ENCODE measurements around the gene STON2. TPM values are rescaled to one million over a fixed set of nuclear protein-coding genes. Genes with fewer than 3 reads are reported as not detected.

STON2 gene
- polyA plus RNA-seq, 2 of the 4 experiments (the other 2 are of a cell fraction): 0.53 to 1.3 TPM

DNA sequence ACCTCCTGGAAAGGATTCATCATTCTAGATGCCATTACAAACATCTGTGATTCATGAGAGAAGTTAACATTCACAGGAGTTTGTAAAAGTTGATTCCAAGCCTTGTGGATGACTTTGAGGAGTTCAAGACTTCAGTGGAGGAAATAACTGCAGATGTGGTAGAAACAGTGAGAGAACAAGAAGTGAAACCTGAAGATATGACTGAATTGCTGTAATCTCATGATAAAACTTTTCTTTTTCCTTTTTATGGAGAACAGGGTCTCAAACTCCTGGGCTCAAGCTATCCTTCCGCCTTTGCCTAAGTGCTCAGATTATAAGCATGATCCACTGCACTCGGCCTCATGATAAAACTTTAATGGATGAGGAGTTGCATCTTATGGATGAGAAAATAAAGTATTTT lies 114.9 kb downstream of the STON2 start:
- Histone ChIP-seq H3K4me3 (no peak overlapping the region), H3K4me2 (no peak overlapping the region), H3K9me3 (no peaks in the 10 kb centered on the region), H3K27ac (no peak overlapping the region), H3K4me1 (no peaks in the 10 kb centered on the region)
- 56% methylated on average over 2 of the region's 2 CpGs for WGBS (ENCODE audit: missing lambda C conversion rate)
- FAIRE-seq: no peak
- ChIA-PET POLR2A (no interaction called here), CTCF (no interaction called here)
- TF ChIP-seq MAFK (IDR thresholded peaks at IDR 0.05; ENCODE audit: partially characterized antibody): no peak
- TF ChIP-seq, protein P1, sequence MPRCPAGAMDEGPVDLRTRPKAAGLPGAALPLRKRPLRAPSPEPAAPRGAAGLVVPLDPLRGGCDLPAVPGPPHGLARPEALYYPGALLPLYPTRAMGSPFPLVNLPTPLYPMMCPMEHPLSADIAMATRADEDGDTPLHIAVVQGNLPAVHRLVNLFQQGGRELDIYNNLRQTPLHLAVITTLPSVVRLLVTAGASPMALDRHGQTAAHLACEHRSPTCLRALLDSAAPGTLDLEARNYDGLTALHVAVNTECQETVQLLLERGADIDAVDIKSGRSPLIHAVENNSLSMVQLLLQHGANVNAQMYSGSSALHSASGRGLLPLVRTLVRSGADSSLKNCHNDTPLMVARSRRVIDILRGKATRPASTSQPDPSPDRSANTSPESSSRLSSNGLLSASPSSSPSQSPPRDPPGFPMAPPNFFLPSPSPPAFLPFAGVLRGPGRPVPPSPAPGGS (IDR thresholded peaks at IDR 0.05): no peak
- ATAC-seq: no peak
- no peak for DNase-seq (ENCODE audit: low read depth in 1 of 2, low spot score in 1 of 2)

DNA sequence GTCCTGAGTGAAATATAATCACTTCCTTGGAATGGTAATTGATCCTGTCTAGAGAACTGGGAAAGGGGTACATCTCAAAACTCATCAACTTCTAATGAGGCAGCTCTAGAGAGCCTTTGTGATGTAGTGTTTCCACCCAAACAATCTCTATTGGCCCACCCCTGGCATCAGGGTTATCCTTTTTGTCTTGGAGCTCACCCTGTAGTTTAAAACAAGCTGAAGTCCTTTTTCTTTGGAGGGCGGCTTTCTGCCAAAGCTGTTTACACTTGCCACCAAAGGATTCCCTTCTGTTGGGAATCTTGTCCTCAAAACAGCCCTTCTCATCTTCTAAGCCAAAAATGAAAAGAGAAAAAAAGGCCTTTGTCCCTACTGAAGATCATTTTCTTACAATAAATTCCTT lies 118.8 kb downstream of the STON2 start:
- no peak overlapping the region for H3K27ac ChIP-seq
- DNase-seq (ENCODE audit: low read depth in 1 of 2, low spot score in 1 of 2): no peak
- no peak for TF ChIP-seq ELK1 (IDR thresholded peaks at IDR 0.05; ENCODE audit: low read depth, low read length)
- no peak for TF ChIP-seq NFE2L2 (conservative IDR thresholded peaks at IDR 0.05; ENCODE audit: low read length)
- TF ChIP-seq FOSB (CRISPR knock-in tag; IDR thresholded peaks at IDR 0.05): no peak
- TF ChIP-seq HEYL (CRISPR knock-in tag; IDR thresholded peaks at IDR 0.05): no peak
- no peak for TF ChIP-seq EHF (CRISPR knock-in tag; IDR thresholded peaks at IDR 0.05)
- no peak for TF ChIP-seq CEBPB (IDR thresholded peaks at IDR 0.05)
- no peak for TF ChIP-seq ESRRA (IDR thresholded peaks at IDR 0.05; ENCODE audit: borderline replicate concordance, low read length)
- TF ChIP-seq KDM1A (IDR thresholded peaks at IDR 0.05; ENCODE audit: low read depth): no peak
- TF ChIP-seq KDM5A (IDR thresholded peaks at IDR 0.05): no peak
- ChIA-PET POLR2A (no interaction called here), CTCF (interaction anchor here (1.1 to 1.2 kb wide), 2 partner anchors 12 to 183 kb away, joined by 3 to 5 read pairs; no protein-coding TSS in a partner anchor)
- no peaks in the 10 kb centered on the region for H3K9me3 ChIP-seq
- WGBS (ENCODE audit: missing lambda C conversion rate): 89% methylated on average over 1 of the region's 1 CpG
- H3K4me1 ChIP-seq: no peaks in the 10 kb centered on the region
- ATAC-seq: no peak
- H3K4me3 ChIP-seq: no peak overlapping the region
- H3K4me2 ChIP-seq: no peak overlapping the region
- no peak for FAIRE-seq

DNA sequence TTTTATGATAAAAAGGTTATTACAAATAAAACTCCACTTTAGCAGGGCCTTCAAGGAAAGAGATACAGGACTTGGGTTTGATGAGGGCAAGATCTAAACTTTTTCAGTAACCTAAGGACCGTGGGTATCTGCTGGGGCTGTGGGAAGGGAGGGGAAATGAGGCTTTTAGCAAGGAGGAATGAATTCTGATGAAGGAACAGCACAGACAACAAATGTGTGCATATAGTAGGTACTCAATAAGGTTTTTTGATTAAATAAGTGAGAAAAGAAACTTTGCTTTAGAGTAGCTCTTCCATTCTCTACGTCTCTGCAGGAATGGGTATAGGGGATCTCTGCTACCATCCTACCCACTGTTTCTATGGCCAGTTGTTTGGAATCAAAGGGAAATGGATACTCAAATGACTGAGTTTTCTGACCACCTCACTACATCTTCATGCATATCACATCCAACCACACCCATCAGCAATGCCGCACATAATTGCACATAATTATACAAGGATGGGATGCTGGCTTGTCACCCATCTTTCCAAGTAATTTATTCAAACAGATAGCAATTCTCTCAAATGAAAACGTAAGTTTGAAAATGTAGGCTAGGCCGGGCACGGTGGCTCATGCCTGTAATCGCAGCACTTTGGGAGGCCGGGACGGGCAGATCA lies 119.9 kb downstream of the STON2 start:
- FAIRE-seq (no peak), ATAC-seq (no peak), DNase-seq (ENCODE audit: low read depth in 1 of 2, low spot score in 1 of 2) (no peak)
- POLR2A ChIA-PET: no interaction called here
- no peak overlapping the region for H3K4me2 ChIP-seq
- no peaks in the 10 kb centered on the region for H3K4me1 ChIP-seq
- CTCF ChIA-PET: interaction anchor here (1.0 to 1.2 kb wide), 3 partner anchors 9 to 177 kb away, joined by 3 to 4 read pairs (median 3); no protein-coding TSS in a partner anchor
- H3K4me3 ChIP-seq: no peak overlapping the region
- no peak for TF ChIP-seq CBX8 (IDR thresholded peaks at IDR 0.05)
- no peak for TF ChIP-seq CTCF (IDR thresholded peaks at IDR 0.05)
- no peak for TF ChIP-seq CHD4 (IDR thresholded peaks at IDR 0.05; ENCODE audit: borderline replicate concordance)
- TF ChIP-seq JUNB (IDR thresholded peaks at IDR 0.05): no peak
- TF ChIP-seq MAFK (IDR thresholded peaks at IDR 0.05; ENCODE audit: partially characterized antibody): no peak
- no peak for TF ChIP-seq KDM5A (IDR thresholded peaks at IDR 0.05)
- no peak for TF ChIP-seq HDAC2 (IDR thresholded peaks at IDR 0.05)
- TF ChIP-seq GATA3 (IDR thresholded peaks at IDR 0.05; ENCODE audit: borderline replicate concordance): no peak
- TF ChIP-seq MAX (IDR thresholded peaks at IDR 0.05): no peak
- no peak for TF ChIP-seq ZFP36 (IDR thresholded peaks at IDR 0.05; ENCODE audit: borderline replicate concordance, partially characterized antibody)
- no peak for TF ChIP-seq FOSL2 (IDR thresholded peaks at IDR 0.05)
- no peak for TF ChIP-seq FOSL2 (CRISPR knock-in tag; IDR thresholded peaks at IDR 0.05)
- TF ChIP-seq, protein P2, sequence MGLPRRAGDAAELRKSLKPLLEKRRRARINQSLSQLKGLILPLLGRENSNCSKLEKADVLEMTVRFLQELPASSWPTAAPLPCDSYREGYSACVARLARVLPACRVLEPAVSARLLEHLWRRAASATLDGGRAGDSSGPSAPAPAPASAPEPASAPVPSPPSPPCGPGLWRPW (IDR thresholded peaks at IDR 0.05): no peak
- no peak for TF ChIP-seq NR3C1 (IDR thresholded peaks at IDR 0.05)
- no peak for TF ChIP-seq RAD21 (conservative IDR thresholded peaks at IDR 0.05 in 1 of 2, IDR thresholded peaks at IDR 0.05 in 1 of 2)
- TF ChIP-seq EHMT2 (IDR thresholded peaks at IDR 0.05; ENCODE audit: low read depth): no peak
- TF ChIP-seq HOXB5 (CRISPR knock-in tag; IDR thresholded peaks at IDR 0.05): no peak
- WGBS (ENCODE audit: missing lambda C conversion rate): 73% methylated on average over 9 of the region's 9 CpGs
- no peak overlapping the region for H3K27ac ChIP-seq
- H3K9me3 ChIP-seq: no peaks in the 10 kb centered on the region

Data from A549 (cell line).